Activated CD4-positive, alpha-beta T cell treated with anti-CD3 and anti-CD28 coated beads, Interleukin-2, amount 50 U/mL, for 48 hours (primary cell): ENCODE measurements around the gene LPIN1.

Experiments used
- DNase-seq, 2 experiments: peaks; one replicate each; pipeline ENCODE4 v3.0.0-alpha.2; 2020

Gene LPIN1

GRCh38 chr2:11869391-11869991, 123.1 kb downstream of the LPIN1 start:
- no peak for DNase-seq

- no peak for DNase-seq
These were observed 123.6 kb downstream of the LPIN1 start for GRCh38 chr2:11870064-11870463.

GRCh38 chr2:11870584-11870983, 124.2 kb downstream of the LPIN1 start:
- no peak for DNase-seq

- DNase-seq, result no peak
These were observed 125.0 kb downstream of the LPIN1 start for GRCh38 chr2:11871421-11871820.

GRCh38 chr2:11872247-11872947, 126.0 kb downstream of the LPIN1 start:
- no peak for DNase-seq

GRCh38 chr2:11872948-11873269, 126.5 kb downstream of the LPIN1 start:
- DNase-seq, result no peak

- no peak for DNase-seq
These were observed 127.1 kb downstream of the LPIN1 start for GRCh38 chr2:11873356-11874154.

GRCh38 chr2:11874861-11875260, 128.4 kb downstream of the LPIN1 start:
- DNase-seq, result no peak

GRCh38 chr2:11875481-11875880, 129.0 kb downstream of the LPIN1 start:
- DNase-seq, result no peak

GRCh38 chr2:11876436-11876835, 130.0 kb downstream of the LPIN1 start:
- DNase-seq, result no peak

- DNase-seq, result no peak
These were observed 130.5 kb downstream of the LPIN1 start for GRCh38 chr2:11876889-11877288.
